ENCODE measurements around the gene CEP128.
A peak's percentile ranks its signal among the peaks of the same experiment; 100 is the strongest.
"Not testable (repeated sequence)": the region's sequence is repeated elsewhere in the genome, so short reads cannot be mapped to it uniquely, and the experiment has no call there.

The CEP128 gene

GRCh38 chr14:80930836-80931389 lies 10.6 kb downstream of the CEP128 start:
- H3K27me3 Mint-ChIP-seq = no peaks in the 10 kb centered on the region
- H3K4me1 Mint-ChIP-seq = peaks cover 28% of the 10 kb centered on the region
- H3K36me3 Mint-ChIP-seq = peaks cover 22% of the 10 kb centered on the region
- H3K27ac Mint-ChIP-seq = peak overlapping the region; percentile 90
- H3K9me3 Mint-ChIP-seq = no peaks in the 10 kb centered on the region
- H3K4me3 Mint-ChIP-seq = peak overlapping the region; percentile 27

- Mint-ChIP-seq H3K36me3 (peaks cover 22% of the 10 kb centered on the region), H3K4me3 (no peak overlapping the region), H3K4me1 (peaks cover 28% of the 10 kb centered on the region), H3K9me3 (no peaks in the 10 kb centered on the region), H3K27me3 (no peaks in the 10 kb centered on the region), H3K27ac (peak overlapping the region; percentile 90)
These were observed 11.4 kb downstream of the CEP128 start for GRCh38 chr14:80930095-80930494.

GRCh38 chr14:80927083-80927989 lies 14.2 kb downstream of the CEP128 start:
- no peak overlapping the region for H3K4me3 Mint-ChIP-seq
- H3K4me1 Mint-ChIP-seq = peaks cover 24% of the 10 kb centered on the region
- peaks cover 17% of the 10 kb centered on the region for H3K36me3 Mint-ChIP-seq
- H3K9me3 Mint-ChIP-seq = no peaks in the 10 kb centered on the region
- no peaks in the 10 kb centered on the region for H3K27me3 Mint-ChIP-seq
- no peak overlapping the region for H3K27ac Mint-ChIP-seq

DNA sequence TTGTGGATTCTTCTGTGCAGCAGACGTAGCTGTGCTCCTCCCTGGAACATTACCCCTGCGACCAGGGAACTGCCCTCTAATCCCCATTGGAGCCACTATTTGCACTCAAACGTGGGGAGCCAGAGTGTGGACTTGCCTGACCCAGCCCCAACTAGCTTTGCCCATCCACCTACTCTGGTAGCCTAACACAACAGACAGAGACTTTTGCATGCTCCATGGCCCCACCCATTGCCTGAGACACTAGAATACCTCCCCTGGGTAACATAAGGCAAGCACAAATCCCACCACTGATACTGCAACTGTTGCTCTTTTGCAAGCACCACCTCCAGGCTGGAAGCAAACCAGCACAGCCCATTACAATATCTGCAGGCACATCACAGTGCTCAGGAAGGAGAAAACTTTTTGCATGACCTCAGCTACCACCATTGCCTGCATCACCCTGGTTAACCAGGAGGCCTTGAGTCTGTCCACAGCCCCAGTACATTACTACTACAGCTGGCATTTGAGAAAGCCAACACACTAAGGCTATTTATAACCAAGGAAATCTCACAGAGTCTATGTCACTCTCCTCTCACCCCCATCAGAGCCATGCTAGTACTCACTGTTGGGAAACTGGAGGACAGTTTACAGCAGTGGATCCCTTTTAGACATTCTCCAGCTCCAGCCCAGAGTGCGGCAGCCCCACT lies 15.0 kb downstream of the CEP128 start:
- H3K27me3 Mint-ChIP-seq = no peaks in the 10 kb centered on the region
- peaks cover 18% of the 10 kb centered on the region for H3K36me3 Mint-ChIP-seq
- H3K4me1 Mint-ChIP-seq = peaks cover 19% of the 10 kb centered on the region
- no peaks in the 10 kb centered on the region for H3K9me3 Mint-ChIP-seq
- H3K4me3 Mint-ChIP-seq = no peak overlapping the region
- no peak overlapping the region for H3K27ac Mint-ChIP-seq

DNA sequence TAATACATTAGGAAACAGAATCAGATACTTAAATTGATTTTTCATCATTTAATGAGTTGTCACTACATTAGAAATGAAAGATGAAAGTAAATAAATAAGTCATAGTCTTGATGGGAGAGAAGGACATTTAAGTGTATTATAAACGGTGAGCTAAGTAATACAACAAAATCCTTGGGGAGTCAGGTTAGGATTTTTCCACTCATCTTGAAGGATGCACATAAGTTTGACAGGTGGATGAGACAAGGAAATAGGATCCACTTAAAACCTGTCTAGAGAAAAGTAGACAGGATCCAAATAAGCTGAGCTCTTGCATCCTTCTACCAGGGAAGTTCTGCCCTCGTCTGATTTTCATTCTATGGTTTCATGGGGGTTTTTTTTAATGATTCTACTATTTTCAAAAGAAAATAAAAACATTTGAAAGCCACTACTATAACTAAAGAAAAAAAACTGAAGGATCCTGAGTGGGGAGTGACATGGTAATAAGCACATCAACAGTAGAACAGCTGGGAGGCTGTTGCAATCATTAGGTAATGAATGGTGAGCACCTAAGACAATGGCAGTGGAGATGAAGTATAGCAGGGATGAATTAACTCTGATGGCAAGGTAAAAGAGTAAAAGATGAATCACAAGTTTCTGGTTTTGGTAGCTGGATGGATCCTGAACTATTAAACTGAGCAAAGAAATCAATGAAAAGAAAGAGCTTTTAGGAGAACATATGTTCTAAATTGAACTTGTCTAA lies 17.0 kb downstream of the CEP128 start:
- H3K4me3 Mint-ChIP-seq = no peak overlapping the region
- H3K4me1 Mint-ChIP-seq = no peaks in the 10 kb centered on the region
- peaks cover 17% of the 10 kb centered on the region for H3K36me3 Mint-ChIP-seq
- H3K27me3 Mint-ChIP-seq = no peaks in the 10 kb centered on the region
- H3K27ac Mint-ChIP-seq = no peak overlapping the region
- H3K9me3 Mint-ChIP-seq = no peaks in the 10 kb centered on the region

DNA sequence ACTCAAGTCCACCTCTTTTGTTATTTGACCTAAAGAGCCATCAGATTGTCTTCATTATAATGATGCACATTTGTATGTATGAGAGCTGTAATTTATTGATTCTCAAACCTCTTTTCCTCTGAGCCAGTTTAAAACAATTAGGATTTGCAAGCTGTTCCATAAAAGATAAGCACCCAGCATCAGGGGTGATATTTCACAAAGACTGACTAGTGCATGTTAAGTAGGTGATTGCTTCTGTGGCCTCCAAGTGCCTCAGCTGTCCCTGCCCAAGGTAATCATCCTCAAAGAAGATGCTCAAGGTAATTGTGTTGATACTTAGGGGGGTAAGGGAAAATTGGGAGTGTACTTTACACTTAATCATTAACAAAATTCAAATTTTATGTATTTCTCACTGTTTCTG lies 18.2 kb downstream of the CEP128 start:
- no peaks in the 10 kb centered on the region for H3K4me1 Mint-ChIP-seq
- H3K4me3 Mint-ChIP-seq = no peak overlapping the region
- H3K9me3 Mint-ChIP-seq = no peaks in the 10 kb centered on the region
- no peaks in the 10 kb centered on the region for H3K27me3 Mint-ChIP-seq
- H3K36me3 Mint-ChIP-seq = peaks cover 12% of the 10 kb centered on the region
- H3K27ac Mint-ChIP-seq = no peak overlapping the region

GRCh38 chr14:80919622-80920021 lies 21.9 kb downstream of the CEP128 start:
- Mint-ChIP-seq H3K36me3 (peaks cover 10% of the 10 kb centered on the region), H3K27ac (no peak overlapping the region)

GRCh38 chr14:80912013-80912412 lies 29.5 kb downstream of the CEP128 start:
- not testable (repeated sequence) for H3K9me3 Mint-ChIP-seq, H3K4me3 Mint-ChIP-seq, H3K4me1 Mint-ChIP-seq, H3K27me3 Mint-ChIP-seq, H3K27ac Mint-ChIP-seq
- peaks cover 20% of the 10 kb centered on the region for H3K36me3 Mint-ChIP-seq

More at GRCh38 chr14:80919622-80920021, 21.9 kb downstream of the CEP128 start:
- no peaks in the 10 kb centered on the region for H3K27me3 Mint-ChIP-seq
- H3K4me3 Mint-ChIP-seq = no peak overlapping the region
- peaks cover 3% of the 10 kb centered on the region for H3K4me1 Mint-ChIP-seq
- H3K9me3 Mint-ChIP-seq = no peaks in the 10 kb centered on the region

DNA sequence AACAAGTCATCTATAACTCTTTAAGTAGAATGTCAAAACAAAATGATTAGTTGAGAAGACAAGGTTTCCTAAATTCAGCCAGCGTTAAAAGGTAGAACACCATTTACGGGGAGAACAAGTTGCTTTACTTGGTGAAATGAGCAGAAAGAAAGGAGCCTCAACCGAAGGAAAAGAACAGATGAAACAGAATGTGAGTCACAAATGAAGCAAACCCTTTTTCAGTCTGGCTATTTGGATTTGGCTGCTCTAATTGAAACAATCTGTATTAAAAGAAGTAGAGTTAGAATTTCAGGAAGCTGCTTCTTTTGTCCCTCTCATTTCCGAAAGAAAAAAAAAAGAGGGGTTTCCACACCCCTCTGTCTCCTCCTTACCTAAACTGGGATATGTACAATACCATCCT lies 34.6 kb downstream of the CEP128 start:
- peaks cover 18% of the 10 kb centered on the region for H3K36me3 Mint-ChIP-seq
- H3K27me3 Mint-ChIP-seq = no peaks in the 10 kb centered on the region
- H3K4me3 Mint-ChIP-seq = no peak overlapping the region

DNA sequence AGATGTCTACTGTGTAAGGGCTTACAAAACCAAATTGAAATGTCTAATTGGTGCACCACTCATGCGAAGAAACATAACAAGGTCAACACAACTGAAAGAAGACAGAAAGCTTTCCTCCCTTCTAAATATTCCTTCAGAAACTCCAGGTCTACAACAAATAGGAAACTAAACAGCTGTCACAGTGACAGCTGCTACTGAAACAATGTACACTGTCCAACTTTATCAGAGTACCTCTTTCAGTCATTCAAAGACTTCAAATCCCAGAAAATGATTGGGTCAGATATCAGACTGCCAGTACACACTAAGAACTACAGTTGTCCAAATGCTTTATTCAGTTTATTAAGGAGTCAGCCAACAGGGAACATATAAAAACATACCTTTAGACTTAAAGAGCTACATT lies 35.2 kb downstream of the CEP128 start:
- Mint-ChIP-seq H3K9me3 (no peaks in the 10 kb centered on the region), H3K4me1 (no peaks in the 10 kb centered on the region), H3K27me3 (no peaks in the 10 kb centered on the region), H3K36me3 (peaks cover 23% of the 10 kb centered on the region), H3K27ac (no peak overlapping the region), H3K4me3 (no peak overlapping the region)

More for the DNA sequence above, 34.6 kb downstream of the CEP128 start:
- no peak overlapping the region for H3K27ac Mint-ChIP-seq
- H3K4me1 Mint-ChIP-seq = no peaks in the 10 kb centered on the region
- no peaks in the 10 kb centered on the region for H3K9me3 Mint-ChIP-seq

DNA sequence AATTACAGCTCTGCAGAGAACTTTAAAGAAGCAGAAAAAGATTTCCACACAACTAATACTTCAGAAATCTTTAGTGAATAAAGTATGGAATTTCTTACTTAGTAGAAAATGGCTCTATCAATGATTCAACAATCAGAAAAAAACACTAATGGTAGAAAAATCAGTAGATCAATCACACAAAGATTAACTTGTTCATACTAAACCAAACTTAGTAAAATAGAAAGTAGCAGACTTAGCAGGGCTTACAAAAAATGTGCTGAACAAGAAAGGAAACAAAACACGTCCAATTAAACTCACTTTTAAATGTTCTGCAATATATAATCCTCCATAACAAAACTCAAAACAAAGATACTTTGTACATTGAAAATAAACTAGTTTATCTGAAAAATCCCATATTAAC lies 38.9 kb downstream of the CEP128 start:
- Mint-ChIP-seq H3K27ac (no peak overlapping the region), H3K36me3 (peaks cover 27% of the 10 kb centered on the region), H3K4me1 (no peaks in the 10 kb centered on the region), H3K9me3 (no peaks in the 10 kb centered on the region), H3K27me3 (no peaks in the 10 kb centered on the region), H3K4me3 (no peak overlapping the region)

GRCh38 chr14:80901822-80902221 lies 39.7 kb downstream of the CEP128 start:
- Mint-ChIP-seq H3K4me1 (no peaks in the 10 kb centered on the region), H3K27ac (no peak overlapping the region), H3K27me3 (no peaks in the 10 kb centered on the region), H3K4me3 (no peak overlapping the region), H3K9me3 (no peaks in the 10 kb centered on the region), H3K36me3 (peaks cover 33% of the 10 kb centered on the region)

DNA sequence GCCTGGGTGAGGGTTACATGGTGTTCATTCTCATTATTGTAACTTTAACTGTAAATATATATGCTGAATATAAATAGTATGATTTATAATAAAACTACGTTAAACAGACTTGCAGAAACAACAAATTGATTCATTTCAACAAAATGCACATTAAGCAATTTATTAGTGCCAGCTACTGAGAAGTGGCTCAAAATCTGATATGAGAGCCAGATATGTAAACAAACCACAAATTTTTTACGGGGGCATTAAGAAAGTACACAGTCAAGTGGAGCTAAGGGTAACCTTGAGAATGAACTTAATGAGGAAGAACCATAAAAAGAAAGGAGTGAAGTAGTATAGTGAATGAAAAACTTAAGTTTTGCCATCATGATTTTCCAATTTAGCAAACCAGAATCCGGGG lies 40.3 kb downstream of the CEP128 start:
- H3K4me3 Mint-ChIP-seq = no peak overlapping the region
- no peak overlapping the region for H3K27ac Mint-ChIP-seq
- H3K27me3 Mint-ChIP-seq = no peaks in the 10 kb centered on the region
- peaks cover 33% of the 10 kb centered on the region for H3K36me3 Mint-ChIP-seq
- H3K4me1 Mint-ChIP-seq = no peaks in the 10 kb centered on the region
- H3K9me3 Mint-ChIP-seq = no peaks in the 10 kb centered on the region

DNA sequence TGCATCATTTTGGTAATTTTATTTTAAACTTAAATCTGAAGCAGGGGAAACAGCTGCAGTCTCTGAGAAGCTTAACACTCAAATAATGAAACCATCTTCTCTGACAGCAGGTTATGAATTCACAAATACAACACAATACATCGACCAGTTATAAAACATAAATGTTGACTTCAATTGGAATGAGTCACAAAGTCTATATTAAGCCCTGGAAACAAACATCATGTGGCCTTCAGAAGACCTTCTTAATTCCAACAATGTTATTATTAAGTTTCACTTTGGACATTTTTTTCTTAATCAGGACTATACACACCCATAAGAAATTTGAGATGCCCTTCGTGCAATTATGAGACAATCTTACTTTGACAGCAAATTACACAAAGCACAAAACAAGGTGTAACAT lies 68.9 kb downstream of the CEP128 start:
- Mint-ChIP-seq H3K4me1 (no peaks in the 10 kb centered on the region), H3K36me3 (peaks cover 41% of the 10 kb centered on the region), H3K4me3 (no peak overlapping the region), H3K27ac (no peak overlapping the region), H3K27me3 (no peaks in the 10 kb centered on the region), H3K9me3 (peaks cover 18% of the 10 kb centered on the region)

DNA sequence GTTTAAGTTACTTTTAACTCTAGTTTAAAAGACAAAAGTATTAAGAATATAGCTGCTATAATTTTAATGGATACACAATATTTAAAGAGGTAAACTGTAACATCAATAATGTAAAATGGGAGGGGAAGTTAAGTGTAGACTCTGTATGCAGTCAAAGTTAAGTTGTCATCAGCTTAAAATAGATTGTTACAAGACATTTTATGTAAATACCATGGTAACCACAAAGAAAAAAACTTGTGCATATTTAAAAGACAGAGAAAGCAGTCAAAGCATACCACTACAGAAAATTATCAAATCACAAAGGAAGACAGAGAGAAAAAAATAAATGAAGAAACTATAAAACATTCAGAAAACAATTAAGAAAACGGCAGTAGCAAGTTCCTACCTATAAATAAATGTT lies 73.3 kb downstream of the CEP128 start:
- peaks cover 35% of the 10 kb centered on the region for H3K36me3 Mint-ChIP-seq
- H3K9me3 Mint-ChIP-seq = peaks cover 22% of the 10 kb centered on the region
- H3K4me1 Mint-ChIP-seq = no peaks in the 10 kb centered on the region
- no peak overlapping the region for H3K4me3 Mint-ChIP-seq
- no peaks in the 10 kb centered on the region for H3K27me3 Mint-ChIP-seq
- no peak overlapping the region for H3K27ac Mint-ChIP-seq
